ENCODE data around the gene MTA3.

DNA sequence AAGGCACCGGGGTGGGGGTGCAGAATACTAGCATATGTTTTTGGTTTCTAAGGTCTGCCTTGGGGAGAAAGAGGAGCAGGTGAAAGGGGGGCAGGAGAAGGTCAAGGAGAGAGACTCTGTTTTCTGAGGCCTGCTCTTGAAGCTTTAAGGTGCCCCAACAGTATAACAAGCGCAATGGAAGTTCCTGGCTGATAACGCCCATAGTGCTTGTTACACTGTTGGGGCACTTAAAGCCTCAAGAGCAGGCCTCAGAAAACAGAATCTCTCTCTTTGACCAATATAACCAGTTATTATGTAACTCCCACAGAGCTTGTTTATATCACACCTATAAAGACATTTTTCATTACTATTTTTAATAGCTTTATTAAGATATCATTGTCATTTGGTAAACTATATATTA lies 179.0 kb downstream of the MTA3 start:
- TF ChIP-seq CTCF (IDR thresholded peaks at IDR 0.05) (no peak), EP300 (IDR thresholded peaks at IDR 0.05) (no peak), POLR2A (IDR thresholded peaks at IDR 0.05) (no peak), POLR2AphosphoS5 (IDR thresholded peaks at IDR 0.05) (no peak)

Measured in upper lobe of left lung (tissue), 4 donors.